Lower leg skin (tissue), 3 donors: Measurements from ENCODE around the gene SMIM1.

Experiments
- POLR2A ChIP-seq, 2 donors: fragments of 450-650 bp; IDR thresholded peaks; one replicate each; pipeline ENCODE4 v1.6.1; 2016 to 2017; ENCODE audit warnings: antibody characterized with exemption in 2 of 2, mild to moderate bottlenecking in 1 of 2, moderate library complexity in 1 of 2
- TF ChIP-seq, protein P1 (sequence below), 3 donors: fragments of 450-650 bp; IDR thresholded peaks; one replicate each; pipeline ENCODE4 v1.5.1; 2016; ENCODE audit warnings: antibody characterized with exemption in 3 of 3, mild to moderate bottlenecking in 3 of 3, moderate library complexity in 2 of 3

DNA sequence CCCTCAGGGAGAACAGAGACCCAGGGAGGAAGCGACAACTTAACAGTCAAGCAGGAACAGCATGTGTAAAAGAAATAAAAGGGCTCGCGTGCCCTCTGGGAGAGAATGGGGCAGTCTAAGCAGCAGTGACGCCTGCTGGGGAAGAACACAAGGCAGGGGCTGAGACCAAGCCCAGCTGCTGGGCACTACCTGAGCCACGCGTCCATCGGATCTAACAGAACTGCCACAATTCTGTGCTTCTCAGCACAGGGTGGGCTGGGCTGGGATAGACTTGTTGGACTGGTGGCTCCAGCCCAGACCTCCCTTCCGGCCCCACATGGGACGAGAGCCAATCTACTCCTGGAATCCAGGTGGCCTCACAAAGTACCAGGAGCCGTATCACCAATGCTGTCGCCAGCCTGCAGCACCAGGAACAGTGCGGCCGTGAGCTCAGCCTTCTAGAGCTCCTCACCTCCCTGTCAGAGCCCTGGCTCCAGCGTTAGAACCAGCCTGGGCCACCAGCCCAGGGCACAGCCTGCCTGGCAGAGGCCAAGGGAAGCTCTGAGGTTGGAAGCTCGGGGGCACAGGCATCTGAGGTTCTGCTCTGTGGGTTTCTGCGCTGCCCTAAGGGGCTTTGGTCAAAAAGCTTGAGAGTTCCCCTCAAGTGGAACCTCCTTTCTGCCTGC lies 16.3 kb downstream of the SMIM1 start:
- TF ChIP-seq, protein P1, sequence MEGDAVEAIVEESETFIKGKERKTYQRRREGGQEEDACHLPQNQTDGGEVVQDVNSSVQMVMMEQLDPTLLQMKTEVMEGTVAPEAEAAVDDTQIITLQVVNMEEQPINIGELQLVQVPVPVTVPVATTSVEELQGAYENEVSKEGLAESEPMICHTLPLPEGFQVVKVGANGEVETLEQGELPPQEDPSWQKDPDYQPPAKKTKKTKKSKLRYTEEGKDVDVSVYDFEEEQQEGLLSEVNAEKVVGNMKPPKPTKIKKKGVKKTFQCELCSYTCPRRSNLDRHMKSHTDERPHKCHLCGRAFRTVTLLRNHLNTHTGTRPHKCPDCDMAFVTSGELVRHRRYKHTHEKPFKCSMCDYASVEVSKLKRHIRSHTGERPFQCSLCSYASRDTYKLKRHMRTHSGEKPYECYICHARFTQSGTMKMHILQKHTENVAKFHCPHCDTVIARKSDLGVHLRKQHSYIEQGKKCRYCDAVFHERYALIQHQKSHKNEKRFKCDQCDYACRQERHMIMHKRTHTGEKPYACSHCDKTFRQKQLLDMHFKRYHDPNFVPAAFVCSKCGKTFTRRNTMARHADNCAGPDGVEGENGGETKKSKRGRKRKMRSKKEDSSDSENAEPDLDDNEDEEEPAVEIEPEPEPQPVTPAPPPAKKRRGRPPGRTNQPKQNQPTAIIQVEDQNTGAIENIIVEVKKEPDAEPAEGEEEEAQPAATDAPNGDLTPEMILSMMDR (IDR thresholded peaks at IDR 0.05) = no peak
- TF ChIP-seq POLR2A (IDR thresholded peaks at IDR 0.05) = no peak
